IPS DF 4.7 (cell line): Measurements from ENCODE around the gene EHMT2.

Experiments used
- DNase-seq: peaks from one replicate; pipeline ENCODE4 v3.0.0-alpha.2; 2013; ENCODE audit warnings: low spot score; ENCODE audit errors: extremely low read depth

The EHMT2 gene

GRCh38 chr6:31889331-31889972 lies 8.0 kb downstream of the EHMT2 start:
- DNase-seq: no peak

- no peak for DNase-seq
Observed at GRCh38 chr6:31888276-31889258, 8.9 kb downstream of the EHMT2 start.

GRCh38 chr6:31887173-31888007 lies 10.1 kb downstream of the EHMT2 start:
- DNase-seq: no peak

GRCh38 chr6:31886541-31886991 lies 10.9 kb downstream of the EHMT2 start:
- DNase-seq: no peak

GRCh38 chr6:31884528-31885035 lies 12.9 kb downstream of the EHMT2 start:
- no peak for DNase-seq

- no peak for DNase-seq
Observed at GRCh38 chr6:31883676-31884075, 13.8 kb downstream of the EHMT2 start.

GRCh38 chr6:31882344-31882743 lies 15.2 kb downstream of the EHMT2 start:
- no peak for DNase-seq

- DNase-seq: no peak
Observed at GRCh38 chr6:31881136-31881859, 16.2 kb downstream of the EHMT2 start.

GRCh38 chr6:31880616-31881015 lies 16.9 kb downstream of the EHMT2 start:
- DNase-seq: no peak

GRCh38 chr6:31879901-31880300 lies 17.6 kb downstream of the EHMT2 start:
- DNase-seq: no peak

- no peak for DNase-seq
Observed at GRCh38 chr6:31879143-31879542, 18.4 kb downstream of the EHMT2 start.

GRCh38 chr6:31878726-31879125 lies 18.8 kb downstream of the EHMT2 start, which contains the start of gene SLC44A4:
Gene SLC44A4 (minus strand): TSS chr6:31878997. CDS start chr6:31878980, 17 bp downstream.
- no peak for DNase-seq

GRCh38 chr6:31878222-31878621 lies 19.3 kb downstream of the EHMT2 start:
- DNase-seq: no peak

- no peak for DNase-seq
Observed at GRCh38 chr6:31877651-31878161, 19.8 kb downstream of the EHMT2 start.

GRCh38 chr6:31877125-31877650 lies 20.3 kb downstream of the EHMT2 start:
- DNase-seq: no peak

GRCh38 chr6:31876357-31876756 lies 21.1 kb downstream of the EHMT2 start:
- DNase-seq: no peak

- no peak for DNase-seq
Observed at GRCh38 chr6:31875877-31876276, 21.6 kb downstream of the EHMT2 start.

GRCh38 chr6:31874836-31875572 lies 22.5 kb downstream of the EHMT2 start:
- no peak for DNase-seq

- no peak for DNase-seq
Observed at GRCh38 chr6:31874084-31874670, 23.3 kb downstream of the EHMT2 start.
